T47D (cell line): Measurements from ENCODE around the gene OVCH1.
A peak's percentile ranks its signal among the peaks of the same experiment; 100 is the strongest.

ENCODE experiments used
- DNase-seq, 2 experiments: peaks; one replicate each; pipeline versions ENCODE4 v3.0.0 to v3.0.0-alpha.2; 2011 to 2012; ENCODE audit warnings: low read depth in 1 of 2, low spot score in 1 of 2
- JUND ChIP-seq: IDR thresholded peaks from 2 replicates; pipeline ENCODE4 v1.6.1; 2012; ENCODE audit warnings: low read depth
- in situ Hi-C: cut with HindIII; loops from 2 replicates; pipeline ENCODE4 v1.10.0; 2016; ENCODE audit warnings: low sequenced_read_pairs, low pct_unique_long_range_greater_than_20kb

Gene OVCH1

DNA sequence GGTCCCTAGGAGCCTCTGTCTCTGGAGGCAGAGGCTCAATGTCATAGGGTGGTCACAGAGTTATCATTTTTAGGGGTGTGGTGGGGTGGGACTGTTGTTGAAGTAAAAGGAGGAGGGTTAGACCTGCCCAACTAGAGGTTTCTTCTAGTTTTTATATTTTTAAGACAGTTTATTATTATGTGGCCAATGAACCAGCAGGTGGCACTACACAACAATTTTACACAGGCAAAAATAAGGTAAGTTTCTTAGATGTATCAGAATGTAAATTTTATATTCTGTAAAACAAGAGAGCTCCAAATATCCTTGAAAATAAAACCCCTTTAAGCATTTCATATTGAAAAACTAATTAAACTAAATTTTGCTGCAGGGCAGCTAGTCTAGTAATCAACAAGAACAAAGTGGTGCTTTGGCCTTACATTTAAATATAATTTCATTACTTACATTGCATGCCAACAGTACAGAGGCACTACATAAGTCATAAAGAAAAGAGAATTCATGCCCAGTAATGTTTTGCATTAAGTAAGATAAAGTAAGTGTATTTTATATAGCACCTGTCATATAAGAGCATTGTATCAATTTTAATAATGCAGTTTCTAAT, 22.2 kb upstream of the OVCH1 start:
- in situ Hi-C loops = no loop called here
- no peak for TF ChIP-seq JUND
- peak; percentile 11 to 69 for DNase-seq

DNA sequence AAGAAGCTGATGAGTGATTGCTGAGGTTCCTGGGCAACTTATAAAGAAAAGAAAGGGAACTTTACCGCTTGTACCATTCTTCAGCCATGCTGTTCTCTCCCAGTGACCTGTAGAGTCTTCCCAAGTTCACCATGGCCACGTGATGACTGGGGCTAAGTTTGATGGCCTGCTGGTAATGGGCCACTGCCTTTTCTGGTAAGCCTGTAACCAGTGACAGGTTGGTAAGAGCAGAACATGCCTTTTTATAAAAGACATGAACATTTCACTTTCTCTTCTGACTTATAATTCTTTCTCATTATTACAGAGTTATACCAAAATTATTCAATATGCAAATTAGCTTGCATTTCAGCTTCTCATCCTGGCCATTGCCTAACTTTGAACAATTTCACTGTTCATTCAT, 20.9 kb upstream of the OVCH1 start:
- TF ChIP-seq JUND = no peak
- in situ Hi-C loops = no loop called here
- no peak for DNase-seq

DNA sequence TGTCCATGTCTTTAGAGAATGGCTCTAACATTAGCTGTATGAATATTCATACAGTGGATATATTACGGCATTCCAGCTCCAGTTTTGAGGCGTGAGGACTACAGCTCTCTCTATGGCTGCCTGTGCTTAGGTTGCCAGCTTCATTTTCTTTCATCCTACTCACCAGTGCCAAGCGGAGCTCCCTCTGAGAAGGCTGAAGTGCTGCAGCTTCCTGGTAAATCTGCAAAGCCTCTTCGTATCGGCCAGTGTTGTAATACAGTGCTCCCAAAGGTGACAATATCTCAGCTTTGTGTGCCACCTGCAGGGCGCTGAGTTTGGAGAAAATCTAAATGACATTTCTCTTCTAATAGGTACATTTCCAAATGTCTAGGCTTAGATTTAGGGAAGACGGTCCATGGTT, 19.8 kb upstream of the OVCH1 start:
- TF ChIP-seq JUND = no peak
- DNase-seq = peak; percentile 16 to 64
- in situ Hi-C loops = no loop called here

- DNase-seq = no peak
- no peak for TF ChIP-seq JUND
- in situ Hi-C loops = no loop called here
Measured at GRCh38 chr12:29516431-29516875, 19.0 kb upstream of the OVCH1 start.

DNA sequence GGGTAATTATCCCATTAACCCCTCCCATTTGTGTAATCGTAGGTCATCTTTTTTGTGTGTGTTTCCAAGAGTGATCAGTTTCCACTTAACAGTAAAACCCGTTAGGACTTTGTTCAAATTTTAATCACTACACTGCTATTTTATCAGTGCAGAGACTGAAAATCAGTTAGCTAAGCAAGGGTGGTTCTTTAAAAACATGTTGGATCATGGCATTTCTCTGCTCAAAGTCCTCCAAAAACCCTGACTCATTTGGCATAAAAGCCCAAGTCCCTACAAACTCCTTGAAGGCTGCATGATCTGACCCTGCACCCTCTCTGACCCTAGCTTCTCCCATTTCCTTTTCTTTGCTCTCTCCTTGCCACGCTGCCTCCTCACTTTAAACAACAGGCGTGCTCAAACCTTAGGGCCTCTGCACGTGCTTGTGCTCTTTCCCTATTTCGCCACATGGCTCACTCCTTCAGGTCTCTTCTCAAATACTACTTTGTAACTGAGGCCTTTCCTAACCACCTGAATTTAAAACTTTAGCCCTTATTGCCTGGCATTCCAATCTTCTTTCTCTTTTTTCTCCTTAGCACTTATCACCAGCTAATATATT, 13.2 kb upstream of the OVCH1 start:
- DNase-seq = no peak
- in situ Hi-C loops = no loop called here
- no peak for TF ChIP-seq JUND

- in situ Hi-C loops = no loop called here
Measured at GRCh38 chr12:29509503-29509902, 12.0 kb upstream of the OVCH1 start.

DNA sequence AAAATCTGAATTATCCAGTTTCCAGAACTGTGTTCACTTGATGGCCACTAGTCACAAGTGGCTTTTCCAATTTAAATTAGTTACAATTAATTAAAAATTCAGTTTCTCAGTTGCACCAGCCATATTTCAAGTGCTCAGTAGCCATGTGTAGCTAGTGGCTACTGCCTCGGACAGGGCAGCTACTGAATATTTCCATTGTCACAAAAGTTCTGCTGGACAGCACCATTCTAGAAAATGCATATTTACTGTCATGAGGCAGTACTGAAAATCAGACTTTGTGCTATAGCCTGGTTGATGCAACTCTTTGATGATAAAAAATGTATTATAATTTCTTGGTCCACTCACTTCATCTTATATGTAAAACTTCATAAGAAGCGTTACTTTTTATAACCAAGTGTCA, 11.5 kb upstream of the OVCH1 start:
- no peak for DNase-seq
- no peak for TF ChIP-seq JUND
- in situ Hi-C loops = no loop called here

More at GRCh38 chr12:29509503-29509902, 12.0 kb upstream of the OVCH1 start:
- no peak for DNase-seq
- no peak for TF ChIP-seq JUND

GRCh38 chr12:29505122-29505521, 7.6 kb upstream of the OVCH1 start:
- in situ Hi-C loops = no loop called here
- no peak for TF ChIP-seq JUND
- DNase-seq = no peak

- no peak for TF ChIP-seq JUND
- in situ Hi-C loops = no loop called here
- DNase-seq = no peak
Measured at GRCh38 chr12:29503283-29503682, 5.8 kb upstream of the OVCH1 start.

DNA sequence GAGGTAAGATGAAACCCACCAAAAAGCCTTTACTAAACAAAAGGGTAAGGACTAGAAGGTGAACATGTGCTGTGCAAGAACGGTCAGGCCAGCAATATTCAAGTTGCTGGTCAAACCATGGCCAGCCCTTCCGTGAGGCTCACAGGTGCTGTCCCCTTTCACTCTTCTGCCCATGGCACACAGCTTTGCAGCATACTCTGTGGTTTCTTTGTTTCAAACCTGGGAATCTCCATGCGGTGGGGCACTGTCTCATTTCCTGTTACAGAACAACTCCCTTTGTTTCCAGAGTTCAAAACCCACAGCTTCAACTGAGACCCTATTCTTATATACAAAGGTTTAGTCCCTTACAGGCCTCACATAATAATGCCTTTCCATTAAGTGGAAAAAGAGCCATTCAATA, 1.7 kb upstream of the OVCH1 start:
- no peak for TF ChIP-seq JUND
- no peak for DNase-seq
- in situ Hi-C loops = no loop called here

GRCh38 chr12:29492891-29493290, 4.6 kb downstream of the OVCH1 start:
- no peak for TF ChIP-seq JUND
- DNase-seq = no peak
- in situ Hi-C loops = no loop called here

GRCh38 chr12:29486972-29487371, 10.5 kb downstream of the OVCH1 start:
- in situ Hi-C loops = no loop called here
- TF ChIP-seq JUND = no peak
- no peak for DNase-seq

- TF ChIP-seq JUND = no peak
- DNase-seq = no peak
- in situ Hi-C loops = no loop called here
Measured at GRCh38 chr12:29463198-29463597, 34.3 kb downstream of the OVCH1 start.

DNA sequence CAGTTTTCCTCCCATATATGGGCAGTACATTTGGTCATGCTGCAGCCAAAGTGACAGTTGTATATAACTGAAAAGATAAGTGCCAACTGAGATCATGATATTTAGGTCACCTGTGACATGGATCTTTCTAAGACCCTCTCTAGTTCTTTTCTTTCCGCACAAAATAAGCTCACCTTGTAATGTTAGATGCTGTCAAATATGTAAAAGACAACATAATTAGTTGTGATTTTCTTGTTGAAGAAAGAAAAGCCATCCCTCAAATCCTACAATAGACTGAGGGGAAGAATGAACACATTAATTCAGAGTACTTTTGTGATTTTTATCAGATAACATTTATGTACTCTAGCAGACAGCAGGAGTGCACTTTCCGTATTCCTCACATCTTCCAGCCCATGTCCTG, 37.4 kb downstream of the OVCH1 start:
- no peak for DNase-seq
- in situ Hi-C loops = no loop called here
- no peak for TF ChIP-seq JUND
